ENCODE results near the gene CEP57.

DNA sequence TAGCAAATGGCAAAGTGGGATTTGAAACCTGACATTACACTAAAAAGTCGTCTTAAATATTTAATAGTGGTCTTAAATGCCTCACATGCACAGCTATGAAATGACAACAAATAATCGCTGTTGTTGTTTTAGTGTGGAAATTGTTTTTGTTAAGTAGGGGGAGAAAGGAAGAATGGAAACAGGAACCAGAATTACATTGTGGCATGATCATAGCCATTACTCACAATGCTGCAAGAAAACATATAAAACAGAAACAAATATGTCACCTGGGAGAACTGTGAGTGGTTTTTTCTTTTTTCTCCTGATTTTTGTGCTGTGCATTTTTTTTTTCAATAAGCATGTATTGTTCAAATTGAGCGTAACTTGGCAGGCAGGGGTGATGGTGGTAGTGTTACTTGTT, 23.6 kb upstream of the CEP57 start:
- TF ChIP-seq, protein P1, sequence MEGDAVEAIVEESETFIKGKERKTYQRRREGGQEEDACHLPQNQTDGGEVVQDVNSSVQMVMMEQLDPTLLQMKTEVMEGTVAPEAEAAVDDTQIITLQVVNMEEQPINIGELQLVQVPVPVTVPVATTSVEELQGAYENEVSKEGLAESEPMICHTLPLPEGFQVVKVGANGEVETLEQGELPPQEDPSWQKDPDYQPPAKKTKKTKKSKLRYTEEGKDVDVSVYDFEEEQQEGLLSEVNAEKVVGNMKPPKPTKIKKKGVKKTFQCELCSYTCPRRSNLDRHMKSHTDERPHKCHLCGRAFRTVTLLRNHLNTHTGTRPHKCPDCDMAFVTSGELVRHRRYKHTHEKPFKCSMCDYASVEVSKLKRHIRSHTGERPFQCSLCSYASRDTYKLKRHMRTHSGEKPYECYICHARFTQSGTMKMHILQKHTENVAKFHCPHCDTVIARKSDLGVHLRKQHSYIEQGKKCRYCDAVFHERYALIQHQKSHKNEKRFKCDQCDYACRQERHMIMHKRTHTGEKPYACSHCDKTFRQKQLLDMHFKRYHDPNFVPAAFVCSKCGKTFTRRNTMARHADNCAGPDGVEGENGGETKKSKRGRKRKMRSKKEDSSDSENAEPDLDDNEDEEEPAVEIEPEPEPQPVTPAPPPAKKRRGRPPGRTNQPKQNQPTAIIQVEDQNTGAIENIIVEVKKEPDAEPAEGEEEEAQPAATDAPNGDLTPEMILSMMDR (optimal IDR thresholded peaks at IDR 0.05 in 1 of 3, IDR thresholded peaks at IDR 0.05 in 1 of 3, conservative IDR thresholded peaks at IDR 0.05 in 1 of 3; ENCODE audit: extremely low read depth in 1 of 3, insufficient read depth in 2 of 3, low read length in 3 of 3), result no peak
- no peak for TF ChIP-seq EZH2 (IDR thresholded peaks at IDR 0.05; ENCODE audit: low read length)
